Right cardiac atrium (tissue), 5 donors: ENCODE results near the gene GP2. TPM values are rescaled to one million over a fixed set of nuclear protein-coding genes. Genes with fewer than 3 reads are reported as not detected.

Experiments
- ATAC-seq, 2 donors: fragments of 200-7000 bp; cut with Tn5 transposase; one replicate each; pipeline versions ENCODE4 v1.8.0 to v1.9.1; 2020; ENCODE audit warnings: moderate library complexity in 2 of 2, mild to moderate bottlenecking in 1 of 2
- DNase-seq, 3 donors: peaks; one replicate each; pipeline ENCODE4 v3.0.0-alpha.2; 2020
- H3K27ac ChIP-seq: one replicate; pipeline ENCODE4 v1.5.1; 2013; ENCODE audit warnings: mild to moderate bottlenecking, low read length, control low read depth, moderate library complexity
- H3K27me3 ChIP-seq: one replicate; pipeline ENCODE4 v1.6.1; 2013; ENCODE audit not compliant: control insufficient read depth, insufficient read depth
- H3K4me1 ChIP-seq: one replicate; pipeline ENCODE4 v1.6.1; 2013; ENCODE audit warnings: low read length; ENCODE audit not compliant: control insufficient read depth, insufficient read depth
- H3K4me3 ChIP-seq: one replicate; pipeline ENCODE4 v1.5.1; 2013; ENCODE audit warnings: low read length, control low read depth
- H3K9me3 ChIP-seq: one replicate; pipeline ENCODE4 v1.6.1; 2013; ENCODE audit warnings: low read length; ENCODE audit not compliant: control insufficient read depth
- WGBS: extraction: QIAGEN DNeasy Blood & Tissue Kit; methylation state at CpG from one replicate; pipeline ENCODE4 v1.1.7; 2013; 5-methylcytosine and 5-hydroxymethylcytosine counted together
- intact Hi-C, 4 donors: fragments of 100-400 bp; cut with DNase I; formaldehyde crosslinking; loops; one replicate each; pipeline versions ENCODE4 v1.11.0 to v1.14.0; 2022 to 2023
- long read RNA-seq, 4 donors: library from polyadenylated mRNA; unstranded; transcript quantifications; one replicate each; pipeline ENCODE4 v2.0.0, GENCODE V29; 2020 to 2021
- polyA plus RNA-seq: library from polyadenylated mRNA; stranded (reverse); fragments of 200-250 nt; gene quantifications from one replicate; pipeline ENCODE4 v1.2.3, GENCODE V29; 2013
- total RNA-seq, 4 donors: library from RNA; stranded (reverse); fragmentation: NEBNext Ultra II Directional; extraction: Animal tissue kit (Norgen Biotek cat#: 25700); gene quantifications; one replicate each; pipeline ENCODE4 v1.2.1, GENCODE V29; 2021
- donor health status: healthy with polysubstance abuse.
- donor health status: DM: no; HTN: yes; CAD: no.
- donor health status: DM: no; HTN: no; CAD: no.
- donor health status: DM: no; HTN: yes; CAD: no; lungs with severe emphysema.
- donor health status: DM: yes; HTN: yes; CAD: no.

GP2 gene
- total RNA-seq (under 1 TPM in 1 of 4 donors, not detected in 3; 0.92 TPM), polyA plus RNA-seq (0.05 TPM)
- long read RNA-seq, donor 1, result 0 reads
- long read RNA-seq, donor 2, result 0 reads
- long read RNA-seq, donor 3, result 0 reads
- long read RNA-seq, donor 4, result 0 reads

GRCh38 chr16:20327444-20328041 is at the start of gene GP2:
TSS of gene GP2 (minus strand) at chr16:20327513. CDS start at chr16:20326431, 1,082 bp downstream.
- no peak for ATAC-seq
- intact Hi-C loops, result no loop called here
- 72% methylated on average over 7 of the region's 7 CpGs for WGBS

GRCh38 chr16:20372701-20373100 is 45.4 kb upstream of the GP2 start:
- intact Hi-C loops, result no loop called here
- ATAC-seq (no peak), DNase-seq (no peak)
- no peaks in the 10 kb centered on the region for H3K9me3 ChIP-seq
- no peaks in the 10 kb centered on the region for H3K27me3 ChIP-seq
- 75% methylated on average over 5 of the region's 5 CpGs for WGBS
- no peaks in the 10 kb centered on the region for H3K4me1 ChIP-seq
- no peak overlapping the region for H3K4me3 ChIP-seq
- H3K27ac ChIP-seq, result no peak overlapping the region

More at GRCh38 chr16:20327444-20328041, at the start of gene GP2:
- Histone ChIP-seq H3K9me3 (no peaks in the 10 kb centered on the region), H3K27me3 (no peaks in the 10 kb centered on the region), H3K4me1 (no peaks in the 10 kb centered on the region), H3K4me3 (no peak within 1 kb of the TSS), H3K27ac (no peak within 1 kb of the TSS)
- DNase-seq, result no peak

GRCh38 chr16:20369452-20370054 is 42.2 kb upstream of the GP2 start:
- DNase-seq (no peak), ATAC-seq (no peak)
- intact Hi-C loops, result no loop called here
- Histone ChIP-seq H3K27ac (no peak overlapping the region), H3K27me3 (no peaks in the 10 kb centered on the region), H3K4me1 (no peaks in the 10 kb centered on the region), H3K4me3 (no peak overlapping the region), H3K9me3 (no peaks in the 10 kb centered on the region)
- WGBS, result 63% methylated on average over 9 of the region's 9 CpGs

GRCh38 chr16:20364051-20364450 is 36.7 kb upstream of the GP2 start:
- WGBS, result 62% methylated on average over 3 of the region's 3 CpGs
- H3K4me3 ChIP-seq, result no peak overlapping the region
- intact Hi-C loops, result no loop called here
- no peaks in the 10 kb centered on the region for H3K4me1 ChIP-seq
- no peak for DNase-seq
- H3K27ac ChIP-seq, result no peak overlapping the region
- H3K9me3 ChIP-seq, result no peaks in the 10 kb centered on the region
- no peaks in the 10 kb centered on the region for H3K27me3 ChIP-seq
- no peak for ATAC-seq

- Histone ChIP-seq H3K27ac (no peak overlapping the region), H3K4me3 (no peak overlapping the region), H3K27me3 (no peaks in the 10 kb centered on the region), H3K4me1 (no peaks in the 10 kb centered on the region), H3K9me3 (no peaks in the 10 kb centered on the region)
- ATAC-seq (no peak), DNase-seq (no peak)
- 61% methylated on average over 2 of the region's 2 CpGs for WGBS
- intact Hi-C loops, result no loop called here
Measured at GRCh38 chr16:20363191-20363590, 35.9 kb upstream of the GP2 start.

- H3K27ac ChIP-seq, result no peak overlapping the region
- intact Hi-C loops, result no loop called here
- WGBS, result 48% methylated on average over 2 of the region's 2 CpGs
- H3K9me3 ChIP-seq, result no peaks in the 10 kb centered on the region
- no peak for ATAC-seq
- H3K4me1 ChIP-seq, result no peaks in the 10 kb centered on the region
- DNase-seq, result no peak
- H3K27me3 ChIP-seq, result no peaks in the 10 kb centered on the region
- no peak overlapping the region for H3K4me3 ChIP-seq
Measured at GRCh38 chr16:20359997-20360396, 32.7 kb upstream of the GP2 start.

GRCh38 chr16:20355114-20355782 is 27.9 kb upstream of the GP2 start:
- 71% methylated on average over 7 of the region's 7 CpGs for whole genome bisulfite sequencing
- H3K27me3 ChIP-seq, result no peaks in the 10 kb centered on the region

GRCh38 chr16:20353379-20353778 is 26.1 kb upstream of the GP2 start:
- Histone ChIP-seq H3K4me3 (no peak overlapping the region), H3K27me3 (no peaks in the 10 kb centered on the region), H3K9me3 (no peaks in the 10 kb centered on the region), H3K27ac (no peak overlapping the region), H3K4me1 (no peaks in the 10 kb centered on the region)
- ATAC-seq (no peak), DNase-seq (no peak)
- intact Hi-C loops, result no loop called here

More at GRCh38 chr16:20355114-20355782, 27.9 kb upstream of the GP2 start:
- intact Hi-C loops, result no loop called here
- Histone ChIP-seq H3K27ac (no peak overlapping the region), H3K4me1 (no peaks in the 10 kb centered on the region), H3K9me3 (no peaks in the 10 kb centered on the region), H3K4me3 (no peak overlapping the region)
- ATAC-seq, result no peak
- DNase-seq, result no peak

GRCh38 chr16:20352615-20353014 is 25.3 kb upstream of the GP2 start, which contains the start of gene UMOD:
TSS of gene UMOD (minus strand) at chr16:20352715. CDS start at chr16:20350737, 1,978 bp downstream.
- H3K4me1 ChIP-seq, result no peaks in the 10 kb centered on the region
- H3K27me3 ChIP-seq, result no peaks in the 10 kb centered on the region
- intact Hi-C loops, result no loop called here
- WGBS, result 87% methylated on average over 2 of the region's 2 CpGs
- no peaks in the 10 kb centered on the region for H3K9me3 ChIP-seq
- no peak within 1 kb of the TSS for H3K4me3 ChIP-seq
- H3K27ac ChIP-seq, result no peak within 1 kb of the TSS
- ATAC-seq (no peak), DNase-seq (no peak)

- H3K4me3 ChIP-seq, result no peak overlapping the region
- no peak for DNase-seq
- H3K4me1 ChIP-seq, result no peaks in the 10 kb centered on the region
- no peaks in the 10 kb centered on the region for H3K9me3 ChIP-seq
- no peaks in the 10 kb centered on the region for H3K27me3 ChIP-seq
- WGBS, result 77% methylated on average over 6 of the region's 6 CpGs
- no peak for ATAC-seq
- H3K27ac ChIP-seq, result no peak overlapping the region
- intact Hi-C loops, result no loop called here
Measured at GRCh38 chr16:20349615-20350014, 22.3 kb upstream of the GP2 start.
